K562 (cell line): ENCODE results near the gene LIMK1. TPM values are rescaled to one million over a fixed set of nuclear protein-coding genes. Genes with fewer than 3 reads are reported as not detected.

Experiments
- BCOR ChIP-seq: fragments of 450-650 bp; IDR thresholded peaks from 2 replicates; pipeline ENCODE4 v1.6.1; 2016
- CBX3 ChIP-seq, 2 experiments: IDR thresholded peaks; 1 replicate in 1 of 2; 2 replicates in 1 of 2; pipeline ENCODE4 v1.6.1; 2012; ENCODE audit warnings: inconsistent platforms in 2 of 2, low read length in 2 of 2, borderline replicate concordance in 1 of 2, control low read depth in 1 of 2
- CREB3L1 ChIP-seq: fragments of 450-650 bp; IDR thresholded peaks from 2 replicates; pipeline ENCODE4 v1.6.1; 2014; ENCODE audit warnings: low read depth, mild to moderate bottlenecking, moderate library complexity, borderline replicate concordance
- DACH1 ChIP-seq: fragments of 450-650 bp; IDR thresholded peaks from 2 replicates; pipeline ENCODE4 v1.6.1; 2018; ENCODE audit not compliant: partially characterized antibody
- DNMT1 ChIP-seq: fragments of 450-650 bp; IDR thresholded peaks from 2 replicates; pipeline ENCODE4 v1.6.1; 2016; ENCODE audit warnings: antibody characterized with exemption, mild to moderate bottlenecking
- GATA2 ChIP-seq: sonication (generic); formaldehyde crosslinking; IDR thresholded peaks from 2 replicates; pipeline ENCODE4 v1.4.0; 2020; ENCODE audit warnings: mild to moderate bottlenecking, missing genetic modification reagents
- HIVEP1 ChIP-seq: fragments of 250-450 bp; sonication (Bioruptor Pico); IDR thresholded peaks from 2 replicates; pipeline ENCODE4 v1.4.0; 2020; ENCODE audit warnings: mild to moderate bottlenecking
- RBM25 ChIP-seq: fragments of 200-400 bp; formaldehyde crosslinking; IDR thresholded peaks from 2 replicates; pipeline ENCODE4 v1.6.1; 2018; ENCODE audit warnings: low read length, low read depth, moderate library complexity; ENCODE audit not compliant: severe bottlenecking
- TAF7 ChIP-seq: fragments of 450-650 bp; IDR thresholded peaks from 2 replicates; pipeline ENCODE4 v1.6.1; 2016; ENCODE audit warnings: missing genetic modification characterization, missing compliant biosample characterization
- ZBTB26 ChIP-seq: fragments of 450-650 bp; formaldehyde crosslinking; IDR thresholded peaks from 2 replicates; pipeline ENCODE4 v1.4.0; 2022; ENCODE audit warnings: missing genetic modification characterization
- ZFX ChIP-seq: sonication (generic); formaldehyde crosslinking; IDR thresholded peaks from 2 replicates; pipeline ENCODE4 v1.8.0; 2022; ENCODE audit warnings: mild to moderate bottlenecking, missing genetic modification reagents, moderate library complexity
- polyA plus RNA-seq, 8 experiments: library from polyadenylated mRNA; depleted of rRNA in 4 of 8; stranded (reverse) in 5 of 8; unstranded in 3 of 8; fragments of >200 nt; fragmentation: Nextera tagmentation in 2 of 8; fragmentation: Illumina TruSeq in 1 of 8; extraction: Ambion mirVana in 2 of 8; extraction: Trizol in 1 of 8; gene quantifications; 2 replicates each; pipeline versions ENCODE4 v1.2.1 to v1.2.3, GENCODE V29; 2011 to 2014; ENCODE audit warnings: inconsistent platforms in 1 of 8, missing spikeins in 1 of 8
- total RNA-seq, 7 experiments: library from RNA; depleted of rRNA in 6 of 7; stranded (reverse); fragments of >200 nt in 6 of 7; fragmentation: Illumina TruSeq in 2 of 7; extraction: Trizol in 2 of 7; gene quantifications; 2 replicates each; pipeline versions ENCODE4 v1.2.1 to v1.2.3, GENCODE V29; 2011 to 2021; ENCODE audit warnings: low replicate concordance in 1 of 7
- TF ChIP-seq, protein P1 (sequence below): fragments of 250-450 bp; sonication (Bioruptor Pico); IDR thresholded peaks from 2 replicates; pipeline ENCODE4 v1.5.0; 2021; ENCODE audit warnings: mild to moderate bottlenecking, moderate library complexity

LIMK1 gene
- total and polyA plus RNA-seq, 9 of the 15 experiments (the other 6 are each of a cell fraction or from before 2014, with no cell fraction given): 0.14 to 30.0 (median 15.9) TPM

DNA sequence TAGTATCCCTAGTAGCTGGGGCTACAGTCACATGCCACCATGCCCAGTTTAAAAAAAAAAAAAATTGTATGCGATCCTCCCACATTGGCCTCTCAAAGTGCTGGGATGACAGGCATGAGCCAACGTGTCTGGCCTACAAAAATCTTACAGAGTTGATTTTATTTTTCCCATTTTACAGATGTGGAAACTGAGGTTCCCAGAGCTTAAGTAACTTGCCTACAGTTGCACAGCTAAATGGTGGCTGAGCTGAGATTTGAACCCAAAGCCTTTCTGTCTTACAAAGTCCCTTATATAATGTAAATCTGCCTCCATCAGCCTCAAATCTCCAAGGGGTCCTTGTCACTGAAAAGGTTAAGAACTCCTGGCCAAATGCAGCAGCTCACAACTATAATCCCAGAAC lies 24.6 kb upstream of the LIMK1 start (continued):
- TF ChIP-seq ZBTB26 (no peak), CREB3L1 (no peak), DNMT1 (no peak), GATA2 (CRISPR knock-in tag) (no peak), HIVEP1 (CRISPR knock-in tag) (no peak), TAF7 (no peak), BCOR (peak; percentile 16; the same call in 1 of the 2 replicates), CBX3 (IDR thresholded peaks at IDR 0.05; ENCODE audit: borderline replicate concordance in 1 of 2, low read length in 2 of 2) (no peak), DACH1 (no peak), ZFX (CRISPR knock-in tag) (no peak), RBM25 (peak; percentile 87)
- TF ChIP-seq, protein P1, sequence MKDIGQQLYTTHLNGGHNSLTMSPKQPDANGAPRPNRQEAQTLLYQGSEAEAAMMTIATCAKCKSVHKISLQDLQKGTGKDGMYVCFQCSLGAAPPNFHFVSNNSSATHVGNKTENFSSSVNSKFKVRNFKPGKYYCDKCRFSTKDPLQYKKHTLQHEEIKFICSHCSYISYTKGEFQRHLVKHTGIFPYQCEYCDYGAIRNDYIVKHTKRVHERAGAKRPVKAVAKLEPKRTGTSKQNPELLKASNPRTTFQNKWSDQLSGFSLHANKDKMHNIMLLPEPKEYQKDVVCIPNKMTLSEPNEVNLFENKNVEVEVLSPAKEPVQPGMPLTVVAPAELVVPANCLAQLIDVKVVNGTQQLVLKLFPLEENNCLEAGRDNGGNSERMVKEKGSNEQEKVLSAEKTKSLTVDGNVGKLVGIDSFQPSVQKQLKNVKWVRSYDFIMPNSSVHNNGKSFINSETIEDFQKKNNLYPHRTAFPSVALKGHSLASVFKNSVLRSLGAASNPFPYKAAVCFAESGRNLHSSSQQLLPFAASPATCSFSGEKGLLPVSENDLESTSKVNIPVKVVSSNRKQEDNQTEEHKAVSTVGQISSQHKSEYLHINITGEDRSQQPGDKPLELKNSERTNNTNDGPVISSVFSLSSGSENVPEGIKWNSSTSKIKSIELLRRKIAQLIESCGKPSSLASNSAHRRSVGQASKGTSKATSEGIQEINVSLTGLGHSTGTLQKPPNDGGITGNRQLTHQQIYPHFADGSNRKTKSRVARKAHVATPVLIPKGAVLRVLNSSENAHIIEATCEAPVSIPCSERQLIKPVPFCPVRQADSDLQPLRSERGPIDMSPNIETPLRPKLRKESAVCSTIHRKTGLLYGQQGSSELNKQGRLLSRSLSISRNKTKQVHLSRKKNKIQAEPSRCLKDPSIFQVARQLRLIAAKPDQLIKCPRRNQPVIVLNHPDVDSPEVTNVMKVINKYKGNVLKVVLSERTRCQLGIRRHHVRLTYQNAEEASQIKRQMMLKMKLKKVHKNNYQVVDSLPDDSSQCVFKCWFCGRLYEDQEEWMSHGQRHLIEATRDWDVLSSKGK (CRISPR knock-in tag): no peak
- TF ChIP-seq, all 486 proteins: peak for 4
